Activated CD8-positive, alpha-beta memory T cell treated with anti-CD3 and anti-CD28 coated beads, Interleukin-2, amount 50 U/mL, for 4 hours (primary cell): ENCODE results near the gene UGT1A9.

ENCODE experiments used
- DNase-seq: peaks from one replicate; pipeline ENCODE4 v3.0.0-alpha.2; 2020

UGT1A9 gene

DNA sequence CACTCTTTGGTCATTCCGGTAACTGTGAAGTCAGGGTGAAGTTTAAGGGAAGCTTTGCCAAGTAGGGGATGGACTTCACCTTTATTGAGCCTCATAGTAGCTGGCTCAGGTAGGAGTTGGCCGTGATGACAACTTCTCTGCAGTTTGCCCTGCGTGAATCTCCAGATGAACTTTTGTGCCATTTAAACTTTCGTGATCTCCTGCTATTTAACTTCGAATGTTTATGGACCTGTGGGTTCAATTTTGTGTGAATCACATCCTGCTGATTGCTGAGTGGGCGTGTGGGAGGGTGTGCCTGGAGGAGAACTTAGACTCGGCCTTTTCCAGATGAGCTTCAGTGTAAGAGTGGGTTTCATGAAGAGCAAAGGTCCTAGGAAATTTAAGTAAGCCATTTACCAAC, 92.6 kb downstream of the UGT1A9 start:
- DNase-seq, result no peak

DNA sequence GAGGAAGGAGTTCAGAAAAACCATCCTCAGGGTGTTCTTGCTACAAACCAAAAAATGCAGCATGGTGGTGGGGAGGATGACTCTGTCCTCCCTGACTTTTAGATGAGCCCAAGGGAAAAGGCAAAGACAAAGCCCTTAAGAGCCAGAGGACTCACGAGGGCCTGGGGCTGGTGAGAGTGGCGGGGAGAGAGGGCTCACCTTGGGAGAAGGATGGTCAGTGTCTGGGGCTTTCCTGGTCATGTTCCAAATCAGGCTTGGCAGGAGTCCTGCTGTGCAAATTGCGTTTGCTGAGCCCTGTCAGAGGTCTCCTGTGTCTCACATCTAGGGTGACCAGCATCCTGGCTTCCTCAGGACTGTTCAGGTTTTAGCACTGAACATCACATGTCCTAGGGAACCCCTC, 93.1 kb downstream of the UGT1A9 start:
- DNase-seq, result no peak

DNA sequence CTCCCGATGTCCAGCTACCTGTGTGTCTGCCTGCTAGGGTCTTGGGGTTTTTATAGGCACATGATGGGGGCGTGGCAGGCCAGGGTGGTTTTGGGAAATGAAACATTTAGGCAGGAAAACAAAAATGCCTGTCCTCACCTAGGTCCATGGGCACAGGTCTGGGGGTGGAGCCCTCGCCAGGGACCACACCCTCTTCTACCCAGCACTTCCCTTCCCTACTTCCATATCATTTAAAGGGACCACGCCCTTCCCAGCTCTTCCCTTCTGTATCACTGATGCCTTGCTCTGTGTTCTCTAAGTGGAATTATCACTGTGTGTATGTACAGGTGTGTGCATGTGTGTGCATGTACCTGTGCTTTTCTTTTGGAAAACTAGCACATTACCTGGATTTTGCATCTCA, 94.7 kb downstream of the UGT1A9 start:
- no peak for DNase-seq

DNA sequence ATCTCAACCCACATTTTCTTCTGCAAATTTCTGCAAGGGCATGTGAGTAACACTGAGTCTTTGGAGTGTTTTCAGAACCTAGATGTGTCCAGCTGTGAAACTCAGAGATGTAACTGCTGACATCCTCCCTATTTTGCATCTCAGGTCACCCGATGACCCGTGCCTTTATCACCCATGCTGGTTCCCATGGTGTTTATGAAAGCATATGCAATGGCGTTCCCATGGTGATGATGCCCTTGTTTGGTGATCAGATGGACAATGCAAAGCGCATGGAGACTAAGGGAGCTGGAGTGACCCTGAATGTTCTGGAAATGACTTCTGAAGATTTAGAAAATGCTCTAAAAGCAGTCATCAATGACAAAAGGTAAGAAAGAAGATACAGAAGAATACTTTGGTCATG, 96.4 kb downstream of the UGT1A9 start:
- DNase-seq, result no peak

DNA sequence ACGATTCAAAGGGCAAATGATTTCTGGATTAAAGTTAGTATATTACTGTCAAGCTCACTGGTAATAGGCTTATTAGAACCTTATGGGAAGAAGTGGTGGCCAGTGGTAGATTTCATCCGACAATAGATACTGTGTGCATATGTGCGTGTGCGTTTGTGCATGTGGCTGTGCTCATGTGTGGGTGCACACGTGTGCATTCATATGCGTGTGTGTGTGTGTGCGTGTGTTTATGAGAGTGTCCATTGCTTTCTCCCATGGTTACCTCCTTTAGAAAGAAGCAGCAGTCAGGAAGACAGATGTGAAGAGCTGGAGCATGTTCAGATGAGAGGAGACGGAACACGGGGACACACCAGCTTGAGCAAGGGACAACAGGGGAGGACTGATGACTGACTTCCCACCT, 97.6 kb downstream of the UGT1A9 start:
- no peak for DNase-seq

DNA sequence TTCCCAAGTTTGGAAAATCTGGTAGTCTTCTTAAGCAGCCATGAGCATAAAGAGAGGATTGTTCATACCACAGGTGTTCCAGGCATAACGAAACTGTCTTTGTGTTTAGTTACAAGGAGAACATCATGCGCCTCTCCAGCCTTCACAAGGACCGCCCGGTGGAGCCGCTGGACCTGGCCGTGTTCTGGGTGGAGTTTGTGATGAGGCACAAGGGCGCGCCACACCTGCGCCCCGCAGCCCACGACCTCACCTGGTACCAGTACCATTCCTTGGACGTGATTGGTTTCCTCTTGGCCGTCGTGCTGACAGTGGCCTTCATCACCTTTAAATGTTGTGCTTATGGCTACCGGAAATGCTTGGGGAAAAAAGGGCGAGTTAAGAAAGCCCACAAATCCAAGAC, 100.5 kb downstream of the UGT1A9 start:
- DNase-seq, result no peak

DNA sequence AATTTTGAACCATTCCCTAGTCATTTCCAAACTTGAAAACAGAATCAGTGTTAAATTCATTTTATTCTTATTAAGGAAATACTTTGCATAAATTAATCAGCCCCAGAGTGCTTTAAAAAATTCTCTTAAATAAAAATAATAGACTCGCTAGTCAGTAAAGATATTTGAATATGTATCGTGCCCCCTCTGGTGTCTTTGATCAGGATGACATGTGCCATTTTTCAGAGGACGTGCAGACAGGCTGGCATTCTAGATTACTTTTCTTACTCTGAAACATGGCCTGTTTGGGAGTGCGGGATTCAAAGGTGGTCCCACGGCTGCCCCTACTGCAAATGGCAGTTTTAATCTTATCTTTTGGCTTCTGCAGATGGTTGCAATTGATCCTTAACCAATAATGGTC, 100.9 kb downstream of the UGT1A9 start:
- DNase-seq, result no peak

DNA sequence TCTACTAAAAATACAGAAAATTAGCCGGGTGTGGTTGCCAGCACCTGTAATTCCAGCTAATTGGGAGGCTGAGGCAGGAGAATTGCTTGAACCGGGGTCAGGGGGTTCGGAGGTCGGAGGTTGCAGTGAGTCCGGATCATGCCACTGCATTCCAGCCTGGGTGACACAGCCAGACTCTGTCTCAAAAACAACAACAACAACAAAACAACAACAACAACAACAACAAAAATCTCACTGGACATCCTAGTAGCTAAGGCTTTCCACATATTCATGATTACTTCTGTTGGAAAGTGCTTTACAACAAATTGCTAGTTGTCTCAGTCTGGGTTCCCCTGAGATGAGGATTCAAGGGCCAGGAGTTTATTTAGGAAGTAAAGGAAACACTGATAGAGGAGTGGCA, 102.2 kb downstream of the UGT1A9 start:
- DNase-seq, result no peak

DNA sequence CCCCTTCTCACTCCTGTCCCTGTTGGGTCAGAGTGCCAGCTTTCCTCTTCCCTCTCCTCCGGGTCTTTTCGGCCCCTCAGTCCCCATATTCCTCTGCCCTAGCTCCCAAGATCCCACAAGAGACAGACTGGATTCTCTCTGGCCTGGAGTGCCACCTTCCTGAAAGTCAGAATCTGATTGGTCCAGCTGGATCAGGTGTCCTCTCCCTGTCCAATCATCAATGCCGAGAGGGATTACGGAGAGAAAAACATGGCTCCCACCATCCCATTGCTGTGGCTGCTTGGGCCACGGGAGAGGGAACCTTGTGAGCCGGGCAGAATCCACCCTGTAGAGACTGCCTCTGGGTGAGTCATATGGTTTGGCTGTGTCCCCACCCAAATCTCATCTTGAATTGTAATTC, 103.7 kb downstream of the UGT1A9 start:
- DNase-seq, result no peak

DNA sequence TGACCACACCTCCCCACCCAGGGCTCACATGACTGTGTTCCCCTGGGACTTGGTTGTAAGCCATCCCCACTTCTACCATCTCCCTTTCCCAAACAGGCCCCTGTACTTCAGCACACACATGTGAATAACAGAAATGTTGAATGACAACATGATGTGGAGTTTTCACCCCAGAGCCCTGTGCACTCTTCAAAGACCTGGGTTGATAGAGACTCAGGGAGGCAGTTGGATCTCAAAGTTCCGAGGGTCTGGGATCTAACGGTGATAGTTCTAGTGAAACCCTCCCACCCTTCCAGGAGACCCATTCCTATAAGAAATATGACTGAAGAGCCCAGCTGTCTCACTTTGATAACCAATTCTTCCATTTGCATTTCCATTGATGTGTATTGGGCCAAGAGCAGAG, 106.3 kb downstream of the UGT1A9 start, which contains the start of gene MROH2A:
TSS of gene MROH2A (plus strand) at position 301 of the 400 bp plus-strand sequence. CDS start 1,029 bp downstream, outside the sequence.
- DNase-seq, result no peak

DNA sequence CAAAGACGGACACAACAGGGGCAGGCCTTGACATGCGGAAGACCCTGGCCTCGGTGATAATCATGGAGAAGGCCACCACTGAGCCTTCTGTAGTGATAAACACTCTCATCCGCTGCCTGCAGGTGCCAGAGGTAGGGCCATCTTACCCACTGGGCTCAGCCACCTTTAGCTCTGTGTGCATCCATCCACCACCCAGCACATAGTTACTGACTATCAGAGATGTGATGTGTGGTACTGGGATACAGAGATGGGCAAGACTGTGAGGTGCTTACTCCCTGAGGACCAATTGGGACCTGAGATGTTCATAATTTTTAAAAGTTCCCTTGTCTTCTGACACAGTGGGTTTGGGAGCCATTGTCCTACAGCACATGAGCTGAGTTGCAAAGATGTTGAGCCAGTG, 108.0 kb downstream of the UGT1A9 start:
- no peak for DNase-seq

DNA sequence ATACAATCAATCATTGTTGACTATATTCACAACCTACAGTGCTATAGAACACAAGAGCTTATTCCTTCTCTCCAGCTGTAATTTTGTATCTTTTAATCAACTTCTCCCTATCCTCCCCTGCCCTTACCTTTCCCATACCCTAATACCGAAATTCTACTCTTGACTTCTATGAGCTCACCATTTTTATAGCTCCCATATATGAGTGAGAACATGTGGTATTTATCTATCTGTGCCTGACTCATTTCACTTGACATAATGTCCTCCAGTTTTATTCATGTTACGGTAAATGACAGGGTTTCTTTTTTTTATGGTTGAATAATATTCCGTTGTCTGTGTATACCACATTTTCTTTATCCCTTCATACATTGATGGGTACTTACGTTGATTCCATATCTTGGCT, 109.1 kb downstream of the UGT1A9 start:
- DNase-seq, result no peak

DNA sequence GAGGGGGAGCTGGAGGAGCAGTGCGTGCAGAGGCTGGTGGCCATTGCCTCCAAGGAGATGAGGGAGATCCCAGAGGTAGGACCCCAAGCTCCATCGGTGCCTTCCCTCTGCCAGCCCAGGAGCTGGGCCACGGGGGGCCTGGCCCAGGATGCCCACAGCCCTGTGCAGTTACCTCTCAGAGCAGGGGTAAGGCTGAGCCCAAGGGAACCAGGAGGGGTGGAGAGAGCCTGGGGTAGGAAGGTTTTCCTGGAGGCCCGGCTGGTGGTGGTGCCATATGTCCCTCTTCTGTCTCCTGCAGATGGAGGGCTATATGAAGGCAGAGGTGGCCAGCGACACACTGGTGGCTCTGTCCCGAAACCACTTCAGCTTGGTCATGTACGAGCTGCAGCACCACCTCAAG, 117.9 kb downstream of the UGT1A9 start:
- DNase-seq, result no peak

DNA sequence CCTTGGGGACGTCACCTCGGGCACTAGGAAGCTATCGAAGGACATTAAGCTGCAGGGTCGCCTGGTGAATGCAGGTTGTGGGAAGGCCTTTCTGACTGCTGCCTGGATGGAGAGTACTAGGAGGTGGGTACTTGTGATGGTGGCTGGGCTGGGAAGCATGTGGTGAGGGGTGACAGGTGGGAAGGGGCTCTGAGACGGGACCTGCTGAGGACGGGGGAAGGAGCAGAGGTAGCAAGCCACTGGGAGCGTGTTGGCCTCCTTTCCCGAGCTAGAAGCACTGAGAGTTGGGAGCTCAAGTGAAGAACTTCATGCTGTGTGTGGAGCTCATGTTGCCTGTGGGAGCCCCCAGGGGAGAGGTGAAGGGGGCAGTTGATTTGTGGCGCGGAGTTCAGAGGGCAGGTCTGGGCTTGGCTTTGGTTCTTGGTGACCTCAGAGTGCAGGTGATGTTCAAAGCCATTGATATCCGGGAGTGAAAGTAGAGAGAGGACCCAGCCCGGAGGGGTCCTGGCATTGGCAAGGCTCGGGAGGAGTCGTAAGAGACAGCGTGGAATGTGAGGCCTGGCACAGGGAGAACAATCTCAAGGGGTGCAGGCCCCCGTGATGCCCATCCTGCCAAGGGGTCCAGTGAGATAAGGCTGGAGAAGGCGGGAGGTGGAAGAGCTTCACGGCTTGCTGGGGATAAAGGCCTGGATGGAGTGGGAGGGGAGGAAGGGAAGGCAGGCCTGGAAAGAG, 119.6 kb downstream of the UGT1A9 start:
- DNase-seq, result no peak

DNA sequence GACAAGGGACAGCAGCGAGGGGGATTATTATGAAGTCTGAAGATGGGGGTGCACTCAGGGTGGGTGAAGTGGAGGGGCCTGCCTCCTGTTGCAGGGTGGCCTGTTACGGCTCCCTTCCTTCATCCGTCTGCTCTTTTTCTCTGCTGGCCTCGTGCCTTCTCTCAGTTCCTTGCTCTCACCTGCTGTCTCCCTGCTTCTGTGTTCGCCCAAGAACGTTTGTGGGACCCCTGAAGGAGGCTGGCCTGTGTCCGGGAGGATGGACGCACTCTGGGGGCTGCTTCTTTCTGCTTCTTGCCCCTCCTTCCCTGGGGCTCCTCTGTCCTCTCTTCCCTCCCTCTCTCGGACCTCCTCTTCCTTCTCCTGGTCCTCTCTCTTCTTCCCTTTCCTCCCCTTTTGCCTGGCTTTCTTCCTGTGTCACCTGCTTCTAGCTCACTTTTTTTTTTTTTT, 120.2 kb downstream of the UGT1A9 start:
- DNase-seq, result no peak

DNA sequence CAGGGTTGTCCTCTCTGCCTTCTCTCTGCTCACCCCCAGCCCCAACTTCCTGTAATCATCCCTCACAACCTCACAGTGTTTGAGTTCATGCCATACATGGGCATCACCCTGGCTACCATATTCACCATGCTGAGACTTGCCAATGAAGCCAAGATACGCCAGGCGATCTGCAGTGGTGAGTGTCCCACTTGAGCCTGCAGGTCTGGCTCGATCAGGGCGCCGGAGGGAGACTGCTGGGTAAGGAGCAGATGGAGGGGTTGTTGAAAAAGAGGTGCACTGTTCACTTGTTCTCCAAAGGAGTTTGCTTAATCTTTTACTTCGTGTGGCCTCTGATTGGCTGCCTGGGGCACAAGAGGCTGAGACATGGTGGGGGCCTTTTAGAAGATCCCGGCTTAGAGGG, 121.0 kb downstream of the UGT1A9 start:
- DNase-seq, result no peak

DNA sequence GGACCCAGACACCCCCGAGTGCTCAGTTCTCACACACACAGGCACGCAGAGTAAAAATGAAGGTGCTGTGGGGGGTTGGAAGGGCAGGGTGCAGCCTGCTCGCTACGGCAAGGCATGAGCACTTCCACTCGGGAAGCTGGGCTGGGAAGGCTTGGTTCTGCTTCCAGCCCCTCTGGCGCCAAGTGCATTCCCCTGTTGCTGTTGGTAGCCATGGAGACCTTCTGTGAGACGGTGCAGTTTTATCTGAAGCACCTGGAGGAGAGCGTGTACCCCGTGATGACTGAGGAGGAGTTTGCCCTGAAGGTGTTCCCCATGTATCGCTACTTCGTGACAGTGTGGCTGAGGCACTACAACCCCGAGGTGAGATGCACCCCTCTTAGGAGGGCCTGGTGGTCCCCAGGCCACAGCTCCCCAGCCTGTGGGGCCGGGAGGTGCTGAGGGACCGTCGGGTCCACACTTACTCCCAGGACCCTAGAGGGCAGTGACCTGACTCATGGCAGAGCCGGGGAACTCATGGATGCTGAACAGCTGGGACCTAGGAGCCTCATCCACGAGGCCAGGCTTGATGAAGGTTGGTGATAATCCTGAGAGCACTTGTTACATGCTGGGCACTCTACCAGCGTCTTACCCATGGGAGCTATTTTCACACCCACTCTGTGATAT, 121.9 kb downstream of the UGT1A9 start:
- DNase-seq, result no peak

DNA sequence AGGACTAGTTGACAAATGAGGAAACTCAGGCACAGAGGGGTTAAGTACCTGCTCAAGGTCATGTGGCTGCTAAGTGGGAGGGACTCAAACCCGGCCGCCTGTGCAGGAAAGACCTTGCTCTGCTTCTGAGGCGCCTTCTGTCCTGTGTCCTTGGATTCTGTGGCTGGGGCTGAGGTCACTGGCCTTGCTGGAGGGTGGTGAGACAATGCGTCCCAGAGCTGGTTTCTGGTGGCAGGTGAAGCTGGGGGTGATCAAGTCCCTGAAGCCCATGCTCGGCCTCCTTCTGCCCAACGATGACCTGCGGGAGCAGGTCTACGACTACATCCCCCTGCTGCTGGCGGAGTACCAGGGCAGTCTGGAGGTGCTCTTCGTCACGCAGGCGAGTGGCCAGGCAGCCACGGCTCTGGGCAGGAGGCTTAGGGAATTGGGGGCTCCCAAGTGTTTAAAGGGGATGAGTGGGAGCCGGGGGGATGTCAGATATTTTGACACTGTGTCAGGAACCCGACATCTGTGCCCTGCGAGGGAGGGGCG, 122.5 kb downstream of the UGT1A9 start:
- DNase-seq, result no peak

DNA sequence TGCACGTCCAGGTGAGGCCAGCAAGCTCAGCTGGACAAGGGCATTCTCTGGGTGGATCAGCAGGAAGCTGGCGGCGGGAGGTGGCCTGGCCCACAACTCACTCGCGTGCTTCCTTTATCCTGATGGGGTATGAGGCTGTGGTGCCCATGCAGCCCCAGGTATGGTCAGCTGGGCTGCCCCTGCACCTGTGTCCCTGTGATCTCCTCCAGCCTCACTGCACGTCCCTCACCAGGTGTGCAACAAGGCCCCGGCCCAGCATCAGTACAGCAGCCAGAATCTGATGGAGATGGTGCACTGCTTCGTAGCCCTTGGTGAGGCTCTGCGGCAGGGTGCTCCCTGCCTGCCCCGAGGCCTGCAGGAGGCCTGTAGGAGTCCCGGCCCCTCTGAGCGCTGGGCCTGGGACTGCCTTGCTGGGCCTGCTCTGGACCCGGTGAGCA, 124.1 kb downstream of the UGT1A9 start:
- DNase-seq, result no peak

DNA sequence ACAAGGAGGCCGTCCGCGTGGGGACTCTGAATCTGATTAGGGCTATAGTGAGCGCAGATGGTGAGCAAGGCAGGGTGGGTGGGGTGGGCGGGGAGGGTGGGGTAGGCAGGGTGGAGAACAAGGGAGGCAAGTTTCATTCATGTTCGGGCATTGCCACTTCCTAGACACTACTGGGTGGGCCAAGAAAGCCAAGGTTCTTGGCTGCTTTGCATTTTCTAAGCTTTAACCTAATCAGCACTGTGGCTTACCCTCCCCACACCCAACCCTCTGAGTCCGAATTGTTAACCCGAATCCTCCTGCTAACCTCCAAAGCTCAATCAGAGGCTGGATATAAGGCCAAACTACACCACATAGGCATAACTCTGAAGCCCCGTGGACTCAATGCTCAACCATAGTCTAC, 124.6 kb downstream of the UGT1A9 start:
- no peak for DNase-seq

DNA sequence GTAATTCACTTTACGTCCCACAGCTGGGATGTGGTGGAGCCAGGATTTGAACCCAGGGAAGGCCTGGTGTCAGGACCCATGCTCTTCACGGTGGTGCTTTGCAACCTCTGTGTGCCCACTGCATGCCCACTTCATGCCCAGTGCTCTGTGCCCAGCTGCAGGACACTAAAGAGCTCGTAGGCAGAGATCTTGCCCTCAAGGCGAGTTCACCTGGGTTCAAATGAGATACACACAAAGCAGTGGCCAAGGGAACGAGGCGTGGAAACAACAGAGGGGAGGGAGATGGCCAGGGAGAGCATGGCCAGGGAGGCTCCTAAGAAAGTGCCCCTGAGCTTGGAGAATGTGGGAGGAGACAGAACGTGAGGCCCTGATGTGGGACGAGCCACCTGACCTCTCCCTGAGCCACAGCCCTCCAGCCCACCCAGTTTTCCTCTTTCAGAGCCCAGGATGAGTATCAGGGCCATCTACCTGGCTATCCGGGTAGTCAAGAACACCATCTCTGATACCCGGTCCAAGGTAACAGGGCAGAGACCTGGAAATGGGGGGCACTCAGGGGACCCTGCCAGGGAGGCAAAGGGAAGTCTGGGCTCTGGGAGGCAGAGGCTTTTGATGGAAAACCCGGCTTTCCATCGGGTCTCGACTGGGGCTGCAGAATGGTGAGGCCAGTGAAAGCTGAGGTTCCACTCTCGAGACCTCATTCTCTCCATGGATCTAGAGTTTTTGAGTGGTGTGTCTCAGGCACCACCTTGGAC, 126.8 kb downstream of the UGT1A9 start:
- no peak for DNase-seq

DNA sequence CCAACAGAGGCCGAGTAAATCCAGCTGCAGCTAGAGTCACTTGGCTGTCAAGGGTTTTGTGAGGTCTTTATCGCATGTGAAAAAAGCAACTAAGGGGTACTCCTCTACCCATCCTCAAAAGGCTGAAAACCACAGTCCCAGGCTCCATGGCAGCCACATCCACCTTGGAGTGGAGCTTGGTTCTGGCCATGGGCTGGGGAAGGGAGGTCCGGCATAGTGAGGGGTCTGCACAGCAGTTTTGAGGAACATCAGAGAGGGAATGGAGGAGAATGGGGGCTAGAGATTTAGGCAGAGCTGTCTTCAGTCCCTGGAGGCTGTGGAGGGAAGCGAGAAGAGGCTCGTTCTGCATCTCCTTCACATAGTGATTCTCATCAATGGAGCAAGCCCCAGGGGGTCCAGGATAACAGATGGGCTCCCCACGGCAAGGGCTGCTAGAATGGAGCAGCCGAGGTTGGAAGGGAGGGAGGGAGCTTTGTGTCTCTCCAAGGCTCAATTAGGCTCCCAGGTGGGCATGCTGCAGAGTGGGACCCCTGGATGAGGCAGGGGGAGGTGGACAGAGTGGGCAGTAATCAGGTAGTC, 127.5 kb downstream of the UGT1A9 start:
- no peak for DNase-seq

DNA sequence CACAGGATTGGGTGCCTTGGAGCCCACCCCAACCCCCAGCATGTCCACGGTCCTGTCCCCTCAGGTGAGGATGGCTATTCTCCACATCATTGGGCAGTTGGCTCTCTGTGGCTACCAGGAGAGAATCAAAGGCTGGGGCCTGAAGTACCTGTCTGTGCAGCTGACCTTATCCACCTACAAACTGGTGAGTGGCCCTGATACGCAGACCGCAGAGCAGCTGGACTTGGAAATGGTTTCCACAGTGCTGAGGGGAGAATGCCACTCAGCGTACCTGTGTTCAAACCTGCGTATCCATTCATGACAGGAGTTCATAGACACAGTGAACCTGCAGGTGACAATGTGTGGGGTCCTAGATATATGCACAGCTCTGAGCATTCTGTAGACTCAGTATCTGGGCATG, 128.0 kb downstream of the UGT1A9 start:
- DNase-seq, result no peak
